HCT116 (cell line): ENCODE data around the gene CAMKMT. TPM values are rescaled to one million over a fixed set of nuclear protein-coding genes. Genes with fewer than 3 reads are reported as not detected.

Experiments
- ATAC-seq: fragments of 200-7000 bp; cut with Tn5 transposase; 2 replicates; pipeline ENCODE4 v1.9.1; 2020; ENCODE audit warnings: mild to moderate bottlenecking, moderate library complexity
- BruUV-seq: library from RNA; stranded (reverse); fragments of 400-500 nt; replicated peaks from 2 replicates; lab custom pipeline; 2021; lab: Mats Ljungman, UMichigan
- CTCF ChIA-PET: fragments of 300-600 bp; sonication (Branson Sonifier 250); formaldehyde crosslinking; loops from one replicate; lab custom pipeline; 2021; ENCODE audit warnings: antibody characterized with exemption; lab: Charles Lee
- POLR2A ChIA-PET: fragments of 300-600, 350-600 bp; sonication (Branson Sonifier 250); formaldehyde crosslinking; loops from one replicate; lab custom pipeline; 2021; ENCODE audit warnings: antibody characterized with exemption; lab: Charles Lee
- RAD21 ChIA-PET, 2 experiments: fragments of 300-600 bp; sonication (Branson Sonifier 250); formaldehyde crosslinking; loops; one replicate each; lab custom pipeline; 2023; ENCODE audit warnings: low total read pairs in 2 of 2; ENCODE audit not compliant: uncharacterized antibody in 2 of 2, unreplicated experiment in 2 of 2, low non-redundant PET in 1 of 2; lab: Charles Lee
- DNase-seq: peaks from one replicate; pipeline ENCODE4 v3.0.0-alpha.2; 2010; ENCODE audit warnings: low read depth, low spot score
- H2AFZ ChIP-seq: fragments of 200-600 bp; shearing (Covaris generic), sonication (generic); 2 replicates; pipeline ENCODE4 v1.6.1; 2017; ENCODE audit warnings: low read depth, mixed run types, mixed read lengths, antibody characterized with exemption, low read length; ENCODE audit not compliant: poor library complexity, severe bottlenecking
- H3K27ac ChIP-seq: 2 replicates; pipeline ENCODE4 v1.5.1; 2012; ENCODE audit warnings: low read depth, low read length
- H3K27me3 ChIP-seq: fragments of 200-600 bp; sonication (generic); 2 replicates; pipeline ENCODE4 v1.6.1; 2016; ENCODE audit warnings: mixed run types, low read length, mixed read lengths; ENCODE audit not compliant: insufficient read depth
- H3K36me3 ChIP-seq, 2 experiments: fragments of 200-500 bp in 1 of 2; fragments of 200-600 bp in 1 of 2; sonication (Bioruptor generic) in 1 of 2; sonication (generic) in 1 of 2; 2 replicates each; pipeline versions ENCODE4 v1.5.1 to v1.6.1; 2014 to 2016; ENCODE audit warnings: low read length in 2 of 2, inconsistent platforms in 1 of 2, mixed read lengths in 1 of 2, mixed run types in 1 of 2; ENCODE audit not compliant: insufficient read depth in 2 of 2, control insufficient read depth in 1 of 2
- H3K4me1 ChIP-seq, 2 experiments: fragments of 200-600 bp in 1 of 2; sonication (generic) in 1 of 2; 2 replicates each; pipeline versions ENCODE4 v1.5.1 to v1.6.1; 2012 to 2017; ENCODE audit warnings: low read length in 2 of 2, inconsistent platforms in 1 of 2, mild to moderate bottlenecking in 1 of 2, mixed read lengths in 1 of 2, mixed run types in 1 of 2, moderate library complexity in 1 of 2; ENCODE audit not compliant: insufficient read depth in 2 of 2, control insufficient read depth in 1 of 2
- H3K4me2 ChIP-seq: fragments of 200-600 bp; sonication (generic); 2 replicates; pipeline ENCODE4 v1.6.1; 2017; ENCODE audit warnings: mixed run types, low read length, mixed read lengths
- H3K4me3 ChIP-seq, 2 experiments: fragments of 200-600 bp in 1 of 2; sonication (generic) in 1 of 2; replicated peaks in 1 of 2; 2 replicates each; pipeline ENCODE4 v1.5.1; 2011 to 2016; ENCODE audit warnings: low read length in 2 of 2, control low read depth in 1 of 2, low read depth in 1 of 2, mild to moderate bottlenecking in 1 of 2, mixed read lengths in 1 of 2, mixed run types in 1 of 2
- H3K79me2 ChIP-seq: fragments of 200-600 bp; sonication (generic); 2 replicates; pipeline ENCODE4 v1.6.1; 2017; ENCODE audit warnings: mild to moderate bottlenecking, mixed run types, low read length, moderate library complexity, mixed read lengths; ENCODE audit not compliant: insufficient read depth
- H3K9ac ChIP-seq: fragments of 200-600 bp; sonication (generic); 2 replicates; pipeline ENCODE4 v1.6.1; 2016; ENCODE audit warnings: low read length, mixed read lengths
- H3K9me2 ChIP-seq: fragments of 200-600 bp; sonication (generic), shearing (Covaris generic); 2 replicates; pipeline ENCODE4 v1.6.1; 2017; ENCODE audit warnings: mixed run types, mild to moderate bottlenecking, moderate library complexity; ENCODE audit not compliant: insufficient read depth
- H3K9me3 ChIP-seq, 2 experiments: fragments of 200-500 bp in 1 of 2; fragments of 200-600 bp in 1 of 2; sonication (Bioruptor generic) in 1 of 2; sonication (generic) in 1 of 2; 2 replicates each; pipeline ENCODE4 v1.6.1; 2014 to 2017; ENCODE audit warnings: low read length in 2 of 2, mixed read lengths in 2 of 2, inconsistent platforms in 1 of 2, low read depth in 1 of 2, mild to moderate bottlenecking in 1 of 2, mixed run types in 1 of 2, moderate library complexity in 1 of 2; ENCODE audit not compliant: control insufficient read depth in 1 of 2, insufficient read depth in 1 of 2
- H4K20me1 ChIP-seq: fragments of 200-600 bp; sonication (generic), shearing (Covaris generic); 2 replicates; pipeline ENCODE4 v1.6.1; 2017; ENCODE audit warnings: mixed run types, mild to moderate bottlenecking, moderate library complexity; ENCODE audit not compliant: insufficient read depth
- EGR1 ChIP-seq: IDR thresholded peaks from 2 replicates; pipeline ENCODE4 v1.6.1; 2012; ENCODE audit warnings: low read depth
- JUND ChIP-seq: IDR thresholded peaks from 2 replicates; pipeline ENCODE4 v1.6.1; 2012
- SIN3A ChIP-seq: IDR thresholded peaks from 2 replicates; pipeline ENCODE4 v1.6.1; 2012; ENCODE audit warnings: low read depth
- SP1 ChIP-seq: IDR thresholded peaks from 2 replicates; pipeline ENCODE4 v1.6.1; 2012; ENCODE audit warnings: low read depth
- SRF ChIP-seq: IDR thresholded peaks from 2 replicates; pipeline ENCODE4 v1.6.1; 2012; ENCODE audit warnings: low read depth
- TCF7L2 ChIP-seq: IDR thresholded peaks from 2 replicates; pipeline ENCODE4 v1.7.0; 2011; ENCODE audit warnings: borderline replicate concordance, inconsistent platforms; ENCODE audit not compliant: insufficient read depth, insufficient read length; ENCODE audit errors: extremely low read depth
- YY1 ChIP-seq: IDR thresholded peaks from 2 replicates; pipeline ENCODE4 v1.6.1; 2011; ENCODE audit warnings: low read length, low read depth, moderate library complexity, mild to moderate bottlenecking; ENCODE audit not compliant: insufficient replicate concordance; ENCODE audit errors: extremely low read depth
- ZBTB33 ChIP-seq: IDR thresholded peaks from 2 replicates; pipeline ENCODE4 v1.6.1; 2011; ENCODE audit warnings: mild to moderate bottlenecking, low read length, moderate library complexity; ENCODE audit not compliant: insufficient replicate concordance; ENCODE audit errors: extremely low read depth
- ZFX ChIP-seq: fragments of 450-650 bp; IDR thresholded peaks from 2 replicates; pipeline ENCODE4 v1.6.1; 2017
- intact Hi-C: fragments of 100-400 bp; cut with micrococcal nuclease; formaldehyde crosslinking; loops from 2 replicates; pipeline ENCODE4 v1.10.0; 2022
- total RNA-seq: library from RNA; stranded (reverse); gene quantifications from one replicate; pipeline ENCODE4 v1.2.1, GENCODE V29; 2021; ENCODE audit not compliant: unreplicated experiment
- TF ChIP-seq, protein P1 (sequence below), 3 experiments: fragments of 200-600 bp in 1 of 3; sonication (generic) in 1 of 3; IDR thresholded peaks in 2 of 3; conservative IDR thresholded peaks in 1 of 3; 2 replicates each; pipeline ENCODE4 v1.5.1; 2012 to 2017; ENCODE audit warnings: low read depth in 2 of 3, low read length in 2 of 3, antibody characterized with exemption in 1 of 3, borderline replicate concordance in 1 of 3, control low read depth in 1 of 3, mild to moderate bottlenecking in 1 of 3, mixed read lengths in 1 of 3, mixed run types in 1 of 3, moderate library complexity in 1 of 3; ENCODE audit not compliant: insufficient read depth in 1 of 3

Gene CAMKMT
- total RNA-seq, 1 experiment from 2014 or later, result 10.6 TPM

DNA sequence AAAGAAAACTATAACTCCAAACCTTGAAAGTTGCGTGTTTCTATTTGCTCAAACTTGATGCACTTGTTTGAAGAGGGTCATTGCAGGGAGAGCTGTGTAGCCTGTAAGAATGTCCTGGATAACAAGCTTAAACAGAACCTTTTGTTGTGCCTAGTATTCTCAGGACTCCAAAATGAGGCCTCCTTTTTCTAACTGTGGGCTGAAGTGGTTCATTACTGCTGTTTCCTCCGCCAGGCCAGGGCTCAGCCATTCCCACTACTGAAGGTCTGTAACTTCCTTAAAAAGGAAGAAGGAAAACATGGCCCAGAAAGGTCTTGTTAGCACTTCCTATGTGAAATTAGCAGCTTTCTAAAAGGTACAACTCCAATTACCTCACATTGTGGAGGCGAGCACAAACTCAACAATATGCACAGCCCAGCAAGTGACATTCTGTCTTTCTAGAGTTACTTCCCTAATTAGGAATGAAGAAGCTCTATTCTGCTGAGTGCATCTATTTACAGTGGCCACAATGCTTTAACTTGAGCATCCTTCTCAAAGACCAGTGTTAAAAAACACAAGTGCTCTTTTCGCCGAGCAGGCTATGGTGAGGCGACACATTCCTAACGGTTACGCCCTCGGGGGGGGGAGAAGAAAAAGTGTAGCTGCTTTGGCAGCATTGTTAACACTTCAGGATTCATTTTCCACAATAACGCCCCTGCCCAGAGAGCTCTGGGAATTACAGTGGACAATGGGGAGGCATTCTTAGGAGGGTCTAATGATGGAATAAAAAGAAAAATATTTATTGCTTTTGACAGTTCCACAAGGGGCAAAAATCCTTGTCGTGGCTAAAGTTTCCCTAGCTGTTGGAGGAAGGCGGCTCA lies 442.9 kb downstream of the CAMKMT start:
- no peaks in the 10 kb centered on the region for H3K4me1 ChIP-seq
- H3K9me2 ChIP-seq, result no peaks in the 10 kb centered on the region
- H3K9ac ChIP-seq, result no peak overlapping the region
- H3K36me3 ChIP-seq, result no peaks in the 10 kb centered on the region
- H2AFZ ChIP-seq, result no peak overlapping the region
- H3K27ac ChIP-seq, result no peak overlapping the region
- CTCF ChIA-PET, result no interaction called here
- no peaks in the 10 kb centered on the region for H3K9me3 ChIP-seq
- no TSS peak for BruUV-seq
- POLR2A ChIA-PET, result no interaction called here
- H3K79me2 ChIP-seq, result no peaks in the 10 kb centered on the region
- intact Hi-C loops, result no loop called here
- no peak for TF ChIP-seq SP1
- TF ChIP-seq YY1, result no peak
- no peak for TF ChIP-seq EGR1
- TF ChIP-seq ZBTB33, result no peak
- TF ChIP-seq JUND, result no peak
- no peak for TF ChIP-seq SIN3A
- TF ChIP-seq TCF7L2, result no peak
- TF ChIP-seq, protein P1, sequence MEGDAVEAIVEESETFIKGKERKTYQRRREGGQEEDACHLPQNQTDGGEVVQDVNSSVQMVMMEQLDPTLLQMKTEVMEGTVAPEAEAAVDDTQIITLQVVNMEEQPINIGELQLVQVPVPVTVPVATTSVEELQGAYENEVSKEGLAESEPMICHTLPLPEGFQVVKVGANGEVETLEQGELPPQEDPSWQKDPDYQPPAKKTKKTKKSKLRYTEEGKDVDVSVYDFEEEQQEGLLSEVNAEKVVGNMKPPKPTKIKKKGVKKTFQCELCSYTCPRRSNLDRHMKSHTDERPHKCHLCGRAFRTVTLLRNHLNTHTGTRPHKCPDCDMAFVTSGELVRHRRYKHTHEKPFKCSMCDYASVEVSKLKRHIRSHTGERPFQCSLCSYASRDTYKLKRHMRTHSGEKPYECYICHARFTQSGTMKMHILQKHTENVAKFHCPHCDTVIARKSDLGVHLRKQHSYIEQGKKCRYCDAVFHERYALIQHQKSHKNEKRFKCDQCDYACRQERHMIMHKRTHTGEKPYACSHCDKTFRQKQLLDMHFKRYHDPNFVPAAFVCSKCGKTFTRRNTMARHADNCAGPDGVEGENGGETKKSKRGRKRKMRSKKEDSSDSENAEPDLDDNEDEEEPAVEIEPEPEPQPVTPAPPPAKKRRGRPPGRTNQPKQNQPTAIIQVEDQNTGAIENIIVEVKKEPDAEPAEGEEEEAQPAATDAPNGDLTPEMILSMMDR (IDR thresholded peaks at IDR 0.05 in 2 of 3, conservative IDR thresholded peaks at IDR 0.05 in 1 of 3; ENCODE audit: borderline replicate concordance in 1 of 3, insufficient read depth in 1 of 3, low read depth in 2 of 3, low read length in 2 of 3), result no peak
- no peak for TF ChIP-seq ZFX
- TF ChIP-seq SRF, result no peak
- RAD21 ChIA-PET, result no interaction called here
- no peak for ATAC-seq
- H3K4me2 ChIP-seq, result no peak overlapping the region
- H3K27me3 ChIP-seq, result peaks cover 50% of the 10 kb centered on the region
- no peak for DNase-seq
- H4K20me1 ChIP-seq, result no peaks in the 10 kb centered on the region
- no peak overlapping the region for H3K4me3 ChIP-seq
